Measurements from ENCODE around the gene HMGA1.

The HMGA1 gene

GRCh38 chr6:34196833-34197195 is 39.9 kb upstream of the HMGA1 start:
- peak overlapping the region; percentile 48 for H3K4me3 ChIP-seq (ENCODE audit: low read depth, low read length)
- no peak for TF ChIP-seq CTCF (IDR thresholded peaks at IDR 0.05; ENCODE audit: low read depth, low read length)

DNA sequence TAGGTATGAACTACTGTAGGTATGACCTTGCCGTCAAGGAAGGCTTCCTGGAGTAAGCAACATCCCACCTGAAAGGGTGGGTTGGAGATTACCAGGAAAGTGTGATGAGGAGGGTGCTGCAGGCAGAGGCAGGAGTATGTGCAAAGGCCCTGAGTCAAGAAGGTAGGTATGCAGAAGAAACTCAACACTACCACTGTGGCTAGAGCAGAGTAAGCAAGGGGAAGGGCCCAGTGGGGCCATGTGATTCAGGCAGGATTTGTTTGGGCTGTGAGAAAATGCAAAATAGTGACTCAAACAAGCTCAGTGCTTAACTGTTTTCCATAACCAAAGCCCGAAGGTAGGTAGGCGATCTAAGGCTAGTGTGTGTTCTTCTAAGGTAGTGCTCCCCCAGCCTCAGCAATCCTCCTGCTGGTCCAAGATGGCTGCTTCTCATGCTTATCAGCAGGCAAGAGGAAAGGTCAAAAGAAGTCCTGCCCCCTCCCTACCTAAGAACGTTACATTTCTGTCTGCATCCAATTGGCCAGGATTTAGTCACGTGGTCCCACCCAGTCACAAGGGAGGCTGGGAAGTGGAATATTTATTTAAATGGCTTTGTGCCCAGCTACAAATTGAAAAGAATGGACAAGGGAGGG is 36.2 kb upstream of the HMGA1 start:
- H3K4me3 ChIP-seq (ENCODE audit: low read depth, low read length), result no peak overlapping the region
- TF ChIP-seq CTCF (IDR thresholded peaks at IDR 0.05; ENCODE audit: low read depth, low read length), result no peak

DNA sequence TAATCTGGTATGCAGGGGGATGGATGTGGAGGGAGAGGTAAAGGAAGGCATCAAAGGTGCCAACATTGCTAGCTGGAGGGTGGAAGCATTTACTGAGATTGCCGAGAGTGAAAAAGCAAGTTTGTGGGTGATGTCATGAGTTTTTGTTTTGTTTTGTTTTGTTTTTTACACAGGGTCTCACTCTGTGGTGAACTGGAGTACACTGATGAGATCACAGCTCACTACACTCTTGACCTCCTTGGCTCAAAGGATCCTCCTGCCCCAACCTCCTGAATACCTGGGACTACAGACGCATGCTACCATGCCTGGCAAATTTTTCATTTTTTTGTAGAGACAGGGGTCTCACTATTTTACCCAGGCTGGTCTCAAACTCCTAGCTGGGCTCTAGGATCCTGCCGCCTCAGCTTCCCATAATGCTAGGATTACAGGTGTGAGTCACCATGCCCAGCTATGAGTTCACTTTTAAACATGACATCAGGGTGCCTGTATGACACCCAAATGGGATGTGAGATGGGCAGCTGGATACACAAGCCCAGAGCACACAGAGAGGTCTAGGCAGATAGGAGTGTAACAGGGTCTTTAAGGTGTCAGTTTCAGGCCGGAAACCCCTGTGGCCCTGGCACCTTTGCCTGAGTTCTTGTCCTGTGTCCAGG is 35.1 kb upstream of the HMGA1 start:
- TF ChIP-seq CTCF (IDR thresholded peaks at IDR 0.05; ENCODE audit: low read depth, low read length), result no peak
- no peak overlapping the region for H3K4me3 ChIP-seq (ENCODE audit: low read depth, low read length)

DNA sequence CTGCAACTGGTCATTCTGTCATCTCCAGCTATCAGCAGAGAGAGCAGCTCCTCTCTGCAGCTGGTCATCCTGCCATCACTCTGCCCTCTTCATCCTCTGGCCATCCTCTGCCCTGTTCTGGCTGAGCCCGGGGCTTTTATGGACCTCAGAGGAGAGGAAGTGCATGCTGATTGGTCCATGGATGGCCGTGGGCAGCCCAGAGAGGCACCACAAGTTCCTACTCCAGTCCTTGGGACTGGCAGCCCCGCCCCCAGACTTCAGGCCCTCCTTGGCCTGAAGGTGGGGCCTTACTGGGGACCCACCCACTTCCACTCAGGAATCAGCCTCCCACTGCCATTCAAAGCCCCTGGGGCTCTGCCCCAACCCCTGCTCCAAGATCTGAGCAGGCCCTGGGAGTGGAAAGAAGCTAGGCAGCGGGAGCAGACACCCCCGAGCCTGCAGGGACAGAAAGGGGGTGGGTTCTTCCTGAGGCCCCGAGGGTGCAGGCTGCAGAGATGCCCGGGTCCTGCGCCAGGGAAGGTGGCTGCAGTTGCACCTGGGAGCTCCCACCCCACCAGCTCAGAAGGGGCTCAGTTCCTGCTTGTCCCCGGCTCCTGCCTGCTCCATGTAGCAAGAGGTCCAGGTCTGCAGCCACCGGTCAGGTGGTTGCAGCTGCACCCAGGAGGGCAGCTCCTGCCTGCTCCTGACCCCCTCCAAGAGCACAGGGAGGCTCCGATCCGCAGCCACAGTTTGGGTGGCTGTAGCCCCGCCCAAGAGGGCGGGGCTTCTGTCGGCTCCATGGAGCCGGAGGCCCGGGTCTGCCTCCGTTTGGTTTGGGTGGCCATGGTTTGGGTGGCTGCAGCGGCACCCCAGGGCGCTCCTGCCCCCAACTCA is 34.1 kb upstream of the HMGA1 start:
- H3K4me3 ChIP-seq (ENCODE audit: low read depth, low read length), result no peak overlapping the region
- TF ChIP-seq CTCF (IDR thresholded peaks at IDR 0.05; ENCODE audit: low read depth, low read length), result no peak

- no peak overlapping the region for H3K4me3 ChIP-seq (ENCODE audit: low read depth, low read length)
- no peak for TF ChIP-seq CTCF (IDR thresholded peaks at IDR 0.05; ENCODE audit: low read depth, low read length)
These were observed 32.0 kb upstream of the HMGA1 start for GRCh38 chr6:34204693-34205092.

- TF ChIP-seq CTCF (IDR thresholded peaks at IDR 0.05; ENCODE audit: low read depth, low read length), result no peak
- no peak overlapping the region for H3K4me3 ChIP-seq (ENCODE audit: low read depth, low read length)
These were observed 31.2 kb upstream of the HMGA1 start for GRCh38 chr6:34205466-34205865.

DNA sequence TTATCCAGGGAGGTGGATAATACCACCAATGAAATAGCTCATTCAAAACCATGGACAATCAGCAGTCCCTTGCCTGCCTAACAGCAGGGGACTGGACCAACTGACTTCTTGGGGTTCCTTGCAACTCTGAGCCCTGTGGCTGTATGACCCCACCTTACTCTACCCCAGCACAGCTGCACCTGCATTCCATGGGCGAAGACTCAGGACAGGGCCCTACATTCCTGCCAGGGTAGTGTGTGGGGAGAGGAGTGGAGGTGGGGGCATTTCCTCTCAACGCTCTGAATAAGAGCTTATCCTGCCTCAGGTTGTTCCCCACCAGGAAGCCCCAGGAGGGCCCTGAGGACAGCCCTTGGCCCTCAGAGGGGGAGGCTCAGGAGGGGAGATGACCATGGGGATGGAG is 30.8 kb upstream of the HMGA1 start:
- no peak for TF ChIP-seq CTCF (IDR thresholded peaks at IDR 0.05; ENCODE audit: low read depth, low read length)

More for the DNA sequence above, 30.8 kb upstream of the HMGA1 start:
- no peak overlapping the region for H3K4me3 ChIP-seq (ENCODE audit: low read depth, low read length)
